ENCODE data around the gene PNCK.

Gene PNCK

GRCh38 chrX:153635388-153635787 lies 38.2 kb downstream of the PNCK start:
- TF ChIP-seq EZH2phosphoT487 (conservative IDR thresholded peaks at IDR 0.05; ENCODE audit: low read length) (no peak), CTCF (IDR thresholded peaks at IDR 0.05; ENCODE audit: insufficient read depth, low read length, poor library complexity, severe bottlenecking) (no peak)
- no peaks in the 10 kb centered on the region for H3K9me3 ChIP-seq (ENCODE audit: insufficient read depth, low read length)
- no peaks in the 10 kb centered on the region for H3K9me2 ChIP-seq (replicated peaks; ENCODE audit: insufficient read depth, low read length)
- H3K79me2 ChIP-seq (ENCODE audit: insufficient read depth, low read length), result no peaks in the 10 kb centered on the region
- no peaks in the 10 kb centered on the region for H4K20me1 ChIP-seq (ENCODE audit: low read depth, low read length)
- no peaks in the 10 kb centered on the region for H3K36me3 ChIP-seq (ENCODE audit: low read length)
- no peaks in the 10 kb centered on the region for H3K27me3 ChIP-seq (ENCODE audit: low read length)
- no peak overlapping the region for H3K27ac ChIP-seq (ENCODE audit: low read depth, low read length)
- no peak overlapping the region for H3K4me3 ChIP-seq (ENCODE audit: insufficient read depth, low read length, poor library complexity, severe bottlenecking)
- no peak overlapping the region for H2AFZ ChIP-seq (ENCODE audit: low read depth, low read length, severe bottlenecking)
- no peak overlapping the region for H3K4me2 ChIP-seq (ENCODE audit: low read depth, low read length, poor library complexity, severe bottlenecking)
- H3K9ac ChIP-seq (ENCODE audit: low read length), result no peak overlapping the region
- no peaks in the 10 kb centered on the region for H3F3A ChIP-seq (ENCODE audit: insufficient read depth)

GRCh38 chrX:153634832-153635231 lies 38.8 kb downstream of the PNCK start:
- Histone ChIP-seq H3K79me2 (ENCODE audit: insufficient read depth, low read length) (no peaks in the 10 kb centered on the region), H3K9me2 (replicated peaks; ENCODE audit: insufficient read depth, low read length) (no peaks in the 10 kb centered on the region), H3K9me3 (ENCODE audit: insufficient read depth, low read length) (no peaks in the 10 kb centered on the region), H3K27ac (ENCODE audit: low read depth, low read length) (no peak overlapping the region), H3K4me2 (ENCODE audit: low read depth, low read length, poor library complexity, severe bottlenecking) (no peak overlapping the region), H3K27me3 (ENCODE audit: low read length) (no peaks in the 10 kb centered on the region), H2AFZ (ENCODE audit: low read depth, low read length, severe bottlenecking) (no peak overlapping the region), H3F3A (ENCODE audit: insufficient read depth) (no peaks in the 10 kb centered on the region), H3K9ac (ENCODE audit: low read length) (no peak overlapping the region), H3K36me3 (ENCODE audit: low read length) (no peaks in the 10 kb centered on the region), H4K20me1 (ENCODE audit: low read depth, low read length) (no peaks in the 10 kb centered on the region), H3K4me3 (ENCODE audit: insufficient read depth, low read length, poor library complexity, severe bottlenecking) (no peak overlapping the region)
- TF ChIP-seq EZH2phosphoT487 (conservative IDR thresholded peaks at IDR 0.05; ENCODE audit: low read length), result no peak
- TF ChIP-seq CTCF (IDR thresholded peaks at IDR 0.05; ENCODE audit: insufficient read depth, low read length, poor library complexity, severe bottlenecking), result no peak

GRCh38 chrX:153634236-153634635 lies 39.4 kb downstream of the PNCK start:
- Histone ChIP-seq H3K27me3 (ENCODE audit: low read length) (no peaks in the 10 kb centered on the region), H3F3A (ENCODE audit: insufficient read depth) (no peaks in the 10 kb centered on the region), H3K36me3 (ENCODE audit: low read length) (no peaks in the 10 kb centered on the region), H3K9me3 (ENCODE audit: insufficient read depth, low read length) (no peaks in the 10 kb centered on the region), H3K9ac (ENCODE audit: low read length) (no peak overlapping the region), H3K9me2 (replicated peaks; ENCODE audit: insufficient read depth, low read length) (no peaks in the 10 kb centered on the region), H2AFZ (ENCODE audit: low read depth, low read length, severe bottlenecking) (no peak overlapping the region), H3K4me2 (ENCODE audit: low read depth, low read length, poor library complexity, severe bottlenecking) (no peak overlapping the region), H4K20me1 (ENCODE audit: low read depth, low read length) (no peaks in the 10 kb centered on the region), H3K79me2 (ENCODE audit: insufficient read depth, low read length) (no peaks in the 10 kb centered on the region), H3K4me3 (ENCODE audit: insufficient read depth, low read length, poor library complexity, severe bottlenecking) (no peak overlapping the region), H3K27ac (ENCODE audit: low read depth, low read length) (no peak overlapping the region)
- TF ChIP-seq EZH2phosphoT487 (conservative IDR thresholded peaks at IDR 0.05; ENCODE audit: low read length) (no peak), CTCF (IDR thresholded peaks at IDR 0.05; ENCODE audit: insufficient read depth, low read length, poor library complexity, severe bottlenecking) (no peak)

Data from SU-DHL-6 (cell line).